Keratinocyte (primary cell): ENCODE data around the gene OSBPL8.

Source experiments
- CTCF ChIP-seq, 3 experiments: IDR thresholded peaks in 1 of 3; conservative IDR thresholded peaks in 1 of 3; optimal IDR thresholded peaks in 1 of 3; 2 replicates in 2 of 3; 3 replicates in 1 of 3; pipeline versions ENCODE3 to v1.5.1; 2011; ENCODE audit warnings: low read length in 3 of 3, mild to moderate bottlenecking in 3 of 3, moderate library complexity in 2 of 3, control low read depth in 1 of 3, inconsistent platforms in 1 of 3; ENCODE audit not compliant: insufficient read depth in 2 of 3; ENCODE audit errors: extremely low read depth in 1 of 3
- EZH2 ChIP-seq: IDR thresholded peaks from one replicate; pipeline ENCODE4 v1.6.1; 2012; ENCODE audit warnings: inconsistent platforms, mild to moderate bottlenecking, low read length, moderate library complexity

- TF ChIP-seq CTCF (optimal IDR thresholded peaks at IDR 0.05 in 1 of 3, IDR thresholded peaks at IDR 0.05 in 1 of 3, conservative IDR thresholded peaks at IDR 0.05 in 1 of 3; ENCODE audit: extremely low read depth in 1 of 3, insufficient read depth in 2 of 3, low read length in 3 of 3), result no peak
- no peak for TF ChIP-seq EZH2
These were observed 183.6 kb downstream of the OSBPL8 start for GRCh38 chr12:76375939-76376338.
